ENCODE results near the gene TUBG2. TPM values are rescaled to one million over a fixed set of nuclear protein-coding genes. Genes with fewer than 3 reads are reported as not detected.
A peak's percentile ranks its signal among the peaks of the same experiment; 100 is the strongest.
"Not testable (repeated sequence)": the region's sequence is repeated elsewhere in the genome, so short reads cannot be mapped to it uniquely, and the experiment has no call there.

Gene TUBG2
- total RNA-seq, 3 donors from 2014 or later, result 5.6 to 7.1 (median 5.9) TPM

- no peak for ATAC-seq
Measured at GRCh38 chr17:42639525-42640113, 19.5 kb upstream of the TUBG2 start.

GRCh38 chr17:42640121-42640520, 19.0 kb upstream of the TUBG2 start:
- H3K27me3 Mint-ChIP-seq (ENCODE audit: low read depth), result peaks cover 8% of the 10 kb centered on the region
- no peaks in the 10 kb centered on the region for H3K4me1 Mint-ChIP-seq (ENCODE audit: low read depth)
- DNase-seq (no peak), ATAC-seq (no peak)
- H3K36me3 Mint-ChIP-seq (ENCODE audit: insufficient read depth), result no peaks in the 10 kb centered on the region
- H3K4me3 Mint-ChIP-seq, result no peak overlapping the region
- H3K9me3 Mint-ChIP-seq, result no peaks in the 10 kb centered on the region

More at GRCh38 chr17:42639525-42640113, 19.5 kb upstream of the TUBG2 start:
- no peaks in the 10 kb centered on the region for H3K4me1 Mint-ChIP-seq (ENCODE audit: low read depth)
- no peak overlapping the region for H3K4me3 Mint-ChIP-seq
- no peaks in the 10 kb centered on the region for H3K36me3 Mint-ChIP-seq (ENCODE audit: insufficient read depth)
- H3K9me3 Mint-ChIP-seq, result no peaks in the 10 kb centered on the region
- no peak for DNase-seq
- H3K27me3 Mint-ChIP-seq (ENCODE audit: low read depth), result peaks cover 7% of the 10 kb centered on the region

GRCh38 chr17:42642336-42642735, 16.7 kb upstream of the TUBG2 start:
- Mint-ChIP-seq H3K9me3 (no peaks in the 10 kb centered on the region), H3K36me3 (ENCODE audit: insufficient read depth) (no peaks in the 10 kb centered on the region)
- ATAC-seq, result no peak

GRCh38 chr17:42647778-42648177, 11.3 kb upstream of the TUBG2 start:
- H3K9me3 Mint-ChIP-seq, result no peaks in the 10 kb centered on the region
- peaks cover 8% of the 10 kb centered on the region for H3K27me3 Mint-ChIP-seq (ENCODE audit: low read depth)
- ATAC-seq (no peak), DNase-seq (no peak)
- H3K4me3 Mint-ChIP-seq, result no peak overlapping the region
- H3K36me3 Mint-ChIP-seq (ENCODE audit: insufficient read depth), result no peaks in the 10 kb centered on the region
- no peaks in the 10 kb centered on the region for H3K4me1 Mint-ChIP-seq (ENCODE audit: low read depth)

More at GRCh38 chr17:42642336-42642735, 16.7 kb upstream of the TUBG2 start:
- DNase-seq, result no peak
- no peak overlapping the region for H3K4me3 Mint-ChIP-seq
- H3K27me3 Mint-ChIP-seq (ENCODE audit: low read depth), result peaks cover 13% of the 10 kb centered on the region
- H3K4me1 Mint-ChIP-seq (ENCODE audit: low read depth), result no peaks in the 10 kb centered on the region

- DNase-seq, result no peak
- Mint-ChIP-seq H3K9me3 (no peaks in the 10 kb centered on the region), H3K27me3 (ENCODE audit: low read depth) (peaks cover 19% of the 10 kb centered on the region), H3K36me3 (ENCODE audit: insufficient read depth) (no peaks in the 10 kb centered on the region), H3K4me3 (no peak overlapping the region), H3K4me1 (ENCODE audit: low read depth) (peaks cover 9% of the 10 kb centered on the region)
- no peak for ATAC-seq
Measured at GRCh38 chr17:42651392-42651791, 7.7 kb upstream of the TUBG2 start.

DNA sequence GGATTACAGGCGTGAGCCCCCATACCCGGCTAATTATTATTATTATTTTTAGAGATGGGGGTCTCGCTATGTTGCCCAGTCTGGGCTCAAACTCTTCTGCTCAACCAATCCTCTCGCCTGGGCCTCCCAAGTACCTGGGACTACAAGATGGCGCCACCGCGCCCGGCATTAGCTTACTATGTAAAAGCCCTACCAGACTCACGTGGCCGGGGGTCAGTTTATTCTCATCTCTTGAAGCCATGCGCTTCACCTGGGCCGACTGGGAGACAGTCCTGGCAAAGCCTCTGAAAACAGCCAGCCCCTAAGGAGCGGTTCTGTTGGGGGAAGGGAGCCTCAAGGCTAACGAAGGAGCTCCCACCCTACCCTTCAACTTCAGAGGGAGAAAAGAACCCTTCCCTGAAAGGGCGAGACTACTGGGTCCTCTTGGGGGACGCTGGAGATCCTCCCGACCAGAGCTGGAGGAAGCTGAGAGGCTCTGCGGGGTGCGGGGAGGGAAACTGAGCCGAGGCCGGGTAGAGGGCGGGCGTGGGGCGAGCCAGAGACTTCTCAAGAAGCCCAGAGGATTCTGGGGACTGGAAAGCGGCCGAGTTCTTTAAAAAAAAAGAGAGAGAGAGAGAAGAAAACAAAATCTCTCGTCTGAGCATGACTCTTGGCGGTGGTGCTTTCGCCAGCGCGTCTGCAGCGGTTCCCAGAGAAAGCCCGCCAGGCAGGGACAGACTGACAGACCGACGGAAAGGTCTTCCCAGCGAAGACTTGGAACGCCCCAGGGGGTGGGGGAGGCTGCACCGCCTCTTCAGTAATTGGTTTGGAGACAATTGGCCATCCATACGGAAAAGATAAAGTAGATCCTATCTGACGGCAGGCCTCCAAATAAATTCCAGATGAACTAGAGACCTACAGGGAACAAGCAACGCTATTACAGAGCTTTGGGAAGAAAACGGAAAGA, 5.6 kb upstream of the TUBG2 start:
- ATAC-seq, result no peak
- DNase-seq, result no peak
- Mint-ChIP-seq H3K4me1 (ENCODE audit: low read depth) (peaks cover 14% of the 10 kb centered on the region), H3K4me3 (no peak overlapping the region), H3K9me3 (no peaks in the 10 kb centered on the region), H3K36me3 (ENCODE audit: insufficient read depth) (no peaks in the 10 kb centered on the region), H3K27me3 (ENCODE audit: low read depth) (peaks cover 19% of the 10 kb centered on the region)

DNA sequence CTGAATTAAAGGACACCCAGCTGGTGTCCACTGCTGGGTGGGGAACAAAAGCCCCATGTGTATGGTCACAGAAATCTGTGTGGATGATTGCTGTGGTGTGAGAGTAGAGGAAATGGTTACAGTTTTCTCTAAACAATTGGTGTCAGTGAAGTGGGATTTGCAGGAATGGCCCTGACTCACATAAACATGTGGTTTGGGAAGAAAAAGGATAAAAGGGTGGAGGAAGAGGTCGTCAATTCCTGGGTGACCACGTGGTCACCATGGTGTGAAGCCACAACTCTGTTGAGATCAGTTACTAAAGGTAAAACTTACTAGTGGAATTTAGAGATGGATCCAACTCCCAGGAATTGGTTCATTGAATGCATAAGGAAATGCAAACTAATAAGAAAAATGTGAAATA, 3.6 kb upstream of the TUBG2 start:
- H3K27me3 Mint-ChIP-seq (ENCODE audit: low read depth), result peaks cover 19% of the 10 kb centered on the region

DNA sequence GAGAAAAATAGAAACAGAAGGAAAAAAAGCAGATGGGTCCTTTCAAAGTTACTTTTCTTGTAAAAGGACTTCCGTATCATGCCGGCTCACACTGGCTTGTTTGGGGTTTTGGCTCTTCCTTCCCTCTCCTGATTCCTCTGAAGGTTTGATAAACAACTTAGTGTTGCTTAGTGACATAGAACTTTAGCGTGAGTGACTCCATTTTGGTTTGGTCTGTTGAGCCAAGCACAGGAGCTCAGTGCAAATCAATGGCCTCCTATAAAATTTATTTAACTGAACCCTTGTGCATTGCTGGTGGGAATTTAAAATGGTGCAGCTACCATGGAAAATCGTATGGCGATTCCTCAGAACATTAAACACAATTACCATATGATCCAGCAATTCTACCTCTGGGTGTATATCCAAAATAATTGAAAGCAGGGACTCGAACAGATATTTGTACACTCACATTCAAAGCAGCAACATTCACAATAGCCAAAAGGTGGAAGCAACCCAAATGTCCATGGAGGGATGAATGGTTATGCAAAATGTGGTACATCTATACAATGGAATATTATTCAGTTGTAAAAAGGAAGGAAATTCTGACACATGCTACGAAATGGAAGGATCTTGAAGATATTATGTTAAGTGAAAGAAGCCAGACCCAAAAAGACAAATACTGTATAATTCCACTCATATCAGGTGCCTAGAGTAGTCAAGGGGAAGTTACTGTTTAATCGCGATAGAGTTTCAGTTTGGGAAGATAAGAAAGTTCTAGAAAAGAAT, 1.1 kb upstream of the TUBG2 start:
- peaks cover 28% of the 10 kb centered on the region for H3K4me1 Mint-ChIP-seq (ENCODE audit: low read depth)
- DNase-seq, result no peak
- H3K36me3 Mint-ChIP-seq (ENCODE audit: insufficient read depth), result no peaks in the 10 kb centered on the region
- no peaks in the 10 kb centered on the region for H3K9me3 Mint-ChIP-seq
- no peak for ATAC-seq
- H3K4me3 Mint-ChIP-seq, result peak overlapping the region; percentile 88
- peaks cover 18% of the 10 kb centered on the region for H3K27me3 Mint-ChIP-seq (ENCODE audit: low read depth)

More for the DNA sequence above, 3.6 kb upstream of the TUBG2 start:
- Mint-ChIP-seq H3K36me3 (ENCODE audit: insufficient read depth) (no peaks in the 10 kb centered on the region), H3K9me3 (no peaks in the 10 kb centered on the region), H3K4me1 (ENCODE audit: low read depth) (peaks cover 28% of the 10 kb centered on the region), H3K4me3 (no peak overlapping the region)
- DNase-seq (no peak), ATAC-seq (no peak)

GRCh38 chr17:42659932-42660274, 819 bp downstream of the TUBG2 start:
- H3K4me1 Mint-ChIP-seq (ENCODE audit: low read depth), result peaks cover 28% of the 10 kb centered on the region
- not testable (repeated sequence) for H3K27me3 Mint-ChIP-seq (ENCODE audit: low read depth); H3K36me3 Mint-ChIP-seq (ENCODE audit: insufficient read depth); DNase-seq; H3K9me3 Mint-ChIP-seq; ATAC-seq
- H3K4me3 Mint-ChIP-seq, result peak overlapping the region; percentile 88

GRCh38 chr17:42660692-42661345, 1.7 kb downstream of the TUBG2 start:
- H3K27me3 Mint-ChIP-seq (ENCODE audit: low read depth), result peaks cover 2% of the 10 kb centered on the region
- no peak for ATAC-seq
- DNase-seq, result no peak
- H3K9me3 Mint-ChIP-seq, result no peaks in the 10 kb centered on the region
- peaks cover 3% of the 10 kb centered on the region for H3K36me3 Mint-ChIP-seq (ENCODE audit: insufficient read depth)
- H3K4me1 Mint-ChIP-seq (ENCODE audit: low read depth), result peaks cover 22% of the 10 kb centered on the region
- no peak overlapping the region for H3K4me3 Mint-ChIP-seq

DNA sequence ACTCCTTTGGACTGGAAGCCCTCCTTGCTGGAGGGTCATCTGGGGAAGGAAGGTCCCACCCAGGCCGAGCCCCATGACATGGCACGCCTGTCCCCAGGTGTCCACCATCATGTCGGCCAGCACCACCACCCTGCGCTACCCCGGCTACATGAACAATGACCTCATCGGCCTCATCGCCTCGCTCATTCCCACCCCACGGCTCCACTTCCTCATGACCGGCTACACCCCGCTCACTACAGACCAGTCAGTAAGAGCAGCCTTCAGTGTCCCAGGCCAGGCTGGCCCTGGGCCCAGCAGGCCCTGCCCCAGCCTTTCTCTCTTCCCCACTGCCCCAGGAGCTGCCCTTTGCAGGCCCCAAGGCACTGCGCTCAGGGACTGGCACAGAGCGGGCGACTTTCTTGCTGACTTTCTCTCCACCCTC, 6.5 kb downstream of the TUBG2 start:
- H3K4me1 Mint-ChIP-seq (ENCODE audit: low read depth), result peaks cover 3% of the 10 kb centered on the region
- no peaks in the 10 kb centered on the region for H3K9me3 Mint-ChIP-seq
- DNase-seq (no peak), ATAC-seq (no peak)
- H3K27me3 Mint-ChIP-seq (ENCODE audit: low read depth), result peaks cover 6% of the 10 kb centered on the region
- no peak overlapping the region for H3K4me3 Mint-ChIP-seq
- H3K36me3 Mint-ChIP-seq (ENCODE audit: insufficient read depth), result peaks cover 13% of the 10 kb centered on the region

- not testable (repeated sequence) for H3K9me3 Mint-ChIP-seq; H3K4me3 Mint-ChIP-seq; H3K4me1 Mint-ChIP-seq (ENCODE audit: low read depth); DNase-seq; ATAC-seq
- peaks cover 13% of the 10 kb centered on the region for H3K36me3 Mint-ChIP-seq (ENCODE audit: insufficient read depth)
- H3K27me3 Mint-ChIP-seq (ENCODE audit: low read depth), result peaks cover 11% of the 10 kb centered on the region
Measured at GRCh38 chr17:42666126-42666525, 7.0 kb downstream of the TUBG2 start.

DNA sequence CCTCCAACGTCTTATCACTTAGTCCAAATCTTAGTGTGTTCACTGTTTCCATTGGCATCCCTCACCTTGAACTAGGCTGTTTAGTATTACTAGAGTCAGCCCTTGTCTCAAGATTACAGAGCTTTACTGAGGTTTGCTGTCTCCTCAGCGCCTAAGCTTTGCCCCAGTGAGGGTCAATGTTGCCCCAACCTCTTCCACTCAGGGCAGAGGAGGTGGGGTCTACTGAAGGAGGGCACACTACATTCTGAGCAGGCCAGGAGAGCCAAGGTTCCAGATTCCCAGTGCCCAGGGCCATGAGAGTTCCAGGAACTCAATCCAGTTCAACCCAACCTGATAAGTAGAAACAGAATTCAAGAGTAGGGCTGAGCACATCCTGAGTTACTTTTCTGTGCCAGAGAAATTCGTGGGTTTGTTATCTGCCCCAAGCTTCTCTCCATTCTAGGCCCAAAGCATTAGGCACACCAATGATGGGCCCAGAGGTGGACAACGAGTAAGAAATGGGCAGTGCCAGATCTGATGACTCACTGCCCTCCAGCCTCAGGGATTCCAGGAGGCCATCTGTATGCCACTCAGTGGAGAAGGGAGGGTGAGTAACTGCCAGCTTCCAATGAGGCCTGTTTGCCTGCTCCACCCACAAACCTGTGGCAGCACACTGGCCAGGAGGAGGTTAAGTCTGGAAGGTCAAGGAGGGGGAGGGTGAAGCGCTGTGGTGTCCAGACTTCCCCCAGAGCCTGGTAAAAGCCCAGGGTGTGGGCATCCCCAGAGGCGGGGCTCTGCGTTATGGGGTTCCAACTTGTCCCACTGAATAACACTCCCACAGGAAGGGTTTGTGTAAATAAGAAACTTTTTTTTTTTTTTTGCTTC, 8.2 kb downstream of the TUBG2 start:
- H3K27me3 Mint-ChIP-seq (ENCODE audit: low read depth), result peaks cover 20% of the 10 kb centered on the region
- ATAC-seq, result no peak
- peaks cover 16% of the 10 kb centered on the region for H3K4me1 Mint-ChIP-seq (ENCODE audit: low read depth)
- no peaks in the 10 kb centered on the region for H3K9me3 Mint-ChIP-seq
- DNase-seq, result no peak
- H3K4me3 Mint-ChIP-seq, result no peak overlapping the region
- peaks cover 13% of the 10 kb centered on the region for H3K36me3 Mint-ChIP-seq (ENCODE audit: insufficient read depth)

Measured in activated T-cell treated with anti-CD3 and anti-CD28 coated beads, Interleukin-2, amount 50 U/mL, for 4 hours (primary cell).